Measurements from ENCODE around the gene FOS. TPM values are rescaled to one million over a fixed set of nuclear protein-coding genes. Genes with fewer than 3 reads are reported as not detected.

FOS gene
- total and polyA plus RNA-seq, 2 of the 8 experiments (the other 6 are each of a cell fraction or from before 2014, with no cell fraction given), result 50.2 to 51.8 TPM

GRCh38 chr14:75283162-75283832 lies 4.7 kb downstream of the FOS start (continued):
- TF ChIP-seq CHD7 (IDR thresholded peaks at IDR 0.05; ENCODE audit: insufficient replicate concordance, low read length) (no peak), SP1 (IDR thresholded peaks at IDR 0.05; ENCODE audit: low read depth, low read length) (no peak), HDAC2 (IDR thresholded peaks at IDR 0.05; ENCODE audit: borderline replicate concordance in 1 of 2, low read depth in 2 of 2, low read length in 2 of 2) (no peak), SP2 (IDR thresholded peaks at IDR 0.05; ENCODE audit: low read length) (no peak), POLR2A (IDR thresholded peaks at IDR 0.05; ENCODE audit: control extremely low read depth in 1 of 2, low read depth in 2 of 2, low read length in 2 of 2) (peak; percentile 74 to 94; a peak in 2 of 3 replicates), FOSL1 (IDR thresholded peaks at IDR 0.05; ENCODE audit: insufficient read depth, low read depth, low read length) (no peak), CBX5 (IDR thresholded peaks at IDR 0.05; ENCODE audit: low read depth, low read length) (no peak), CTCF (IDR thresholded peaks at IDR 0.05; ENCODE audit: control extremely low read depth in 1 of 3, insufficient read depth in 1 of 3, low read depth in 1 of 3, low read length in 3 of 3) (peak in 1 of 3 experiments; percentile 37; a peak in 2 of 4 replicates)
